ENCODE data around the gene BCOR. TPM values are rescaled to one million over a fixed set of nuclear protein-coding genes. Genes with fewer than 3 reads are reported as not detected.

The BCOR gene
- total and polyA plus RNA-seq, 2 of the 8 experiments (the other 6 are each of a cell fraction or from before 2014, with no cell fraction given) = 25.0 to 50.8 TPM

DNA sequence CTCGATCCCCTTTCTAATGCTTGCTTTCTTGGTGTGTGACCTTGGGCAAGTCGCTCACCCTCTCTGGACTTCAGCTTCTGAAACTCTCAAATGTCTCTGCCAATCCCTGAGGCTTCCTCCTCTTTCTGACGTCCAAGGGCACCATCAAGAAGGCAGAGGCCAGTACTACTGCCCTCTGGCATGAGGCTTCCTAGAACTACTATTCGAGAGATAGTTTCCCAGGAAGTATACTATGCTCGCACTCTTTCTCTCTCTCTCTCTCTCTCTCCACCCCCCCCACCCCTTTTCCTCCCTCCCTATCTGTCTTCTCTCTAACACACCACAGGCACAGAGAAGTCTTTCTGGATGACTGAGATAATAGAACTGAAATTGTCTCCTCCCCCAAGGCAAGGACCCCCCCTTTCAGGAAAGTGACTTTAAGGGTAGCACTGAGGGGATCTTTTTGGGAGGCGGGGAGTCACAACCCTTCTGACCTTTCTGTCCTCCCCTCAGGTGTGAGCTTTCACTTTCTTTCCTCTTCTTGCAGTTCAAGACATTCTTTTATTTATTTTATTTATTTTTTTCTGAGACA lies 20.0 kb upstream of the BCOR start:
- Histone ChIP-seq H2AFZ (ENCODE audit: low read length) (no peak overlapping the region), H2BK5ac (ENCODE audit: low read depth, low read length) (no peak overlapping the region), H3K79me1 (ENCODE audit: low read depth, low read length) (no peaks in the 10 kb centered on the region), H2BK12ac (ENCODE audit: low read depth, low read length) (no peak overlapping the region), H3K4ac (replicated peaks; ENCODE audit: insufficient read length, low read depth, low read length) (no peak overlapping the region), H4K91ac (replicated peaks; ENCODE audit: insufficient read length, low read length) (no peak overlapping the region), H2BK15ac (ENCODE audit: low read length) (no peak overlapping the region), H3K9me3 (ENCODE audit: insufficient read depth in 2 of 2, low read depth in 1 of 2, low read length in 1 of 2) (no peaks in the 10 kb centered on the region), H4K8ac (ENCODE audit: extremely low read depth, insufficient read depth, low read length) (no peak overlapping the region), H3K23me2 (ENCODE audit: low read depth, low read length) (no peaks in the 10 kb centered on the region), H4K5ac (ENCODE audit: insufficient read length, low read depth, low read length) (no peak overlapping the region), H3K4me2 (ENCODE audit: insufficient read depth in 1 of 2, low read depth in 2 of 2, low read length in 2 of 2) (no peak overlapping the region), H3K4me3 (ENCODE audit: extremely low read depth in 1 of 4, insufficient read depth in 2 of 4, low read depth in 3 of 4, low read length in 4 of 4) (no peak overlapping the region), H3K27me3 (replicated peaks in 1 of 4; ENCODE audit: control insufficient read depth in 3 of 4, extremely low read depth in 1 of 4, insufficient read depth in 3 of 4, low read length in 3 of 4) (no peaks in the 10 kb centered on the region), H2BK120ac (replicated peaks; ENCODE audit: low read depth, low read length) (no peak overlapping the region), H3K36me3 (ENCODE audit: control insufficient read depth in 2 of 4, insufficient read depth in 4 of 4, low read length in 3 of 4) (no peaks in the 10 kb centered on the region), H3K79me2 (ENCODE audit: control insufficient read depth in 1 of 2, insufficient read depth in 2 of 2, low read length in 2 of 2) (peaks cover 0 to 3% of the 10 kb centered on the region in 2 experiments; a peak in 1 of 4 replicates), H3K14ac (ENCODE audit: insufficient read length) (no peak overlapping the region), H3K18ac (ENCODE audit: extremely low read depth, low read length) (no peak overlapping the region), H3K4me1 (replicated peaks in 1 of 4; ENCODE audit: control insufficient read depth in 3 of 4, insufficient read depth in 4 of 4, low read length in 3 of 4) (peaks cover 0 to 15% (median 5%) of the 10 kb centered on the region in 4 experiments; a peak in 4 of 7 replicates), H3K27ac (ENCODE audit: low read depth, low read length) (no peak overlapping the region), H3K23ac (ENCODE audit: insufficient read length) (no peak overlapping the region), H2BK20ac (ENCODE audit: low read length) (no peak overlapping the region), H2AK5ac (ENCODE audit: low read depth, low read length) (no peak overlapping the region), H3K9ac (replicated peaks in 1 of 4; ENCODE audit: extremely low read depth in 1 of 4, low read depth in 3 of 4, low read length in 3 of 4) (no peak overlapping the region), H4K20me1 (replicated peaks in 1 of 2; ENCODE audit: control insufficient read depth in 1 of 2, insufficient read depth in 2 of 2, low read length in 2 of 2) (no peaks in the 10 kb centered on the region), H3K56ac (replicated peaks; ENCODE audit: insufficient read length, low read depth, low read length) (no peak overlapping the region)
- FAIRE-seq (no peak), DNase-seq (ENCODE audit: low read depth in 1 of 2, low spot score in 2 of 2) (no peak)
- ChIA-PET POLR2A (ENCODE audit: partially characterized antibody) (interaction anchor here (1.0 kb wide), 1 partner anchor 15 kb away, joined by 3 read pairs; no protein-coding TSS in a partner anchor), CTCF (ENCODE audit: partially characterized antibody) (interaction anchor here (1.1 kb wide), 1 partner anchor 9 kb away, joined by 5 read pairs; no protein-coding TSS in a partner anchor)
- TF ChIP-seq RFX5 (IDR thresholded peaks at IDR 0.05; ENCODE audit: borderline replicate concordance, low read depth, low read length) (no peak), TAF7 (optimal IDR thresholded peaks at IDR 0.05; ENCODE audit: borderline replicate concordance, low read depth, low read length) (no peak), HDAC6 (IDR thresholded peaks at IDR 0.05; ENCODE audit: low read depth, low read length) (no peak), RNF2 (IDR thresholded peaks at IDR 0.05; ENCODE audit: borderline replicate concordance, low read depth, low read length, missing control alignments, poor library complexity, severe bottlenecking) (no peak), POLR2AphosphoS5 (IDR thresholded peaks at IDR 0.05; ENCODE audit: low read depth, low read length) (no peak)
- TF ChIP-seq, protein P1, sequence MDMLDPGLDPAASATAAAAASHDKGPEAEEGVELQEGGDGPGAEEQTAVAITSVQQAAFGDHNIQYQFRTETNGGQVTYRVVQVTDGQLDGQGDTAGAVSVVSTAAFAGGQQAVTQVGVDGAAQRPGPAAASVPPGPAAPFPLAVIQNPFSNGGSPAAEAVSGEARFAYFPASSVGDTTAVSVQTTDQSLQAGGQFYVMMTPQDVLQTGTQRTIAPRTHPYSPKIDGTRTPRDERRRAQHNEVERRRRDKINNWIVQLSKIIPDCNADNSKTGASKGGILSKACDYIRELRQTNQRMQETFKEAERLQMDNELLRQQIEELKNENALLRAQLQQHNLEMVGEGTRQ (IDR thresholded peaks at IDR 0.05; ENCODE audit: low read length) = no peak
- TF ChIP-seq, protein P2, sequence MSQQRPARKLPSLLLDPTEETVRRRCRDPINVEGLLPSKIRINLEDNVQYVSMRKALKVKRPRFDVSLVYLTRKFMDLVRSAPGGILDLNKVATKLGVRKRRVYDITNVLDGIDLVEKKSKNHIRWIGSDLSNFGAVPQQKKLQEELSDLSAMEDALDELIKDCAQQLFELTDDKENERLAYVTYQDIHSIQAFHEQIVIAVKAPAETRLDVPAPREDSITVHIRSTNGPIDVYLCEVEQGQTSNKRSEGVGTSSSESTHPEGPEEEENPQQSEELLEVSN (IDR thresholded peaks at IDR 0.05) = no peak
- 72% methylated on average over 3 of the region's 6 CpGs; no CpG with 5 or more reads in 1 of the 2 experiments for WGBS, 2 experiments (ENCODE audit: extremely low coverage in 1 of 2, insufficient coverage in 1 of 2, insufficient read length in 1 of 2, insufficient replicate concordance in 2 of 2, low coverage in 1 of 2, low lambda C conversion rate in 2 of 2, missing lambda C conversion rate in 1 of 2)

Data from H1 (cell line).